Anterior cingulate cortex (tissue), 58 donors: ENCODE data around the gene EIF2B2.
"Not testable (repeated sequence)": the region's sequence is repeated elsewhere in the genome, so short reads cannot be mapped to it uniquely, and the experiment has no call there.

Experiments
- DNase-seq, 58 donors: peaks; one replicate each; lab custom pipeline; 2025; lab: John Stamatoyannopoulos, UW

The EIF2B2 gene

GRCh38 chr14:74985806-74986205, 16.9 kb upstream of the EIF2B2 start:
- no peak for DNase-seq

- no peak for DNase-seq
Observed at GRCh38 chr14:74988131-74988530, 14.6 kb upstream of the EIF2B2 start.

GRCh38 chr14:74988993-74989392, 13.7 kb upstream of the EIF2B2 start:
- DNase-seq = no peak

- DNase-seq = not testable (repeated sequence)
Observed at GRCh38 chr14:74994182-74994581, 8.5 kb upstream of the EIF2B2 start.

- not testable (repeated sequence) for DNase-seq
Observed at GRCh38 chr14:74995781-74996180, 6.9 kb upstream of the EIF2B2 start.

GRCh38 chr14:75001261-75001660, 1.5 kb upstream of the EIF2B2 start:
- no peak for DNase-seq

- DNase-seq = no peak
Observed at GRCh38 chr14:75001899-75002298, 822 bp upstream of the EIF2B2 start.

- peak in 2 of 58 donors; percentile 16 to 26 for DNase-seq
Observed at GRCh38 chr14:75003250-75004027, 718 bp downstream of the EIF2B2 start.

GRCh38 chr14:75005357-75005756, 2.6 kb downstream of the EIF2B2 start:
- no peak for DNase-seq

GRCh38 chr14:75009176-75009575, 6.5 kb downstream of the EIF2B2 start:
- no peak for DNase-seq

- no peak for DNase-seq
Observed at GRCh38 chr14:75010472-75011093, 7.9 kb downstream of the EIF2B2 start.

- DNase-seq = no peak
Observed at GRCh38 chr14:75011356-75011994, 8.8 kb downstream of the EIF2B2 start.

GRCh38 chr14:75013290-75013689, 10.6 kb downstream of the EIF2B2 start:
- no peak for DNase-seq

- no peak for DNase-seq
Observed at GRCh38 chr14:75015496-75015895, 12.8 kb downstream of the EIF2B2 start.

GRCh38 chr14:75016815-75017214, 14.1 kb downstream of the EIF2B2 start:
- DNase-seq = peak in 27 of 58 donors; percentile 1 to 55 (median 21)

GRCh38 chr14:75018694-75019093, 16.0 kb downstream of the EIF2B2 start:
- no peak for DNase-seq

GRCh38 chr14:75022655-75023054, 19.9 kb downstream of the EIF2B2 start:
- peak in 2 of 58 donors; percentile 1 to 2 for DNase-seq

GRCh38 chr14:75023108-75023507, 20.4 kb downstream of the EIF2B2 start:
- no peak for DNase-seq

- no peak for DNase-seq
Observed at GRCh38 chr14:75025082-75025481, 22.4 kb downstream of the EIF2B2 start.

GRCh38 chr14:75025876-75026275, 23.2 kb downstream of the EIF2B2 start:
- no peak for DNase-seq

GRCh38 chr14:75030147-75030546, 27.4 kb downstream of the EIF2B2 start:
- no peak for DNase-seq

GRCh38 chr14:75032939-75033338, 30.2 kb downstream of the EIF2B2 start:
- DNase-seq = no peak
